GM12801 (cell line): ENCODE measurements around the gene PCYT2.

Experiments
- TF ChIP-seq, protein P1 (sequence below): IDR thresholded peaks from one replicate; pipeline ENCODE4 v1.5.1; 2011; ENCODE audit warnings: control low read depth; ENCODE audit not compliant: insufficient read length; ENCODE audit errors: extremely low read depth

Gene PCYT2

DNA sequence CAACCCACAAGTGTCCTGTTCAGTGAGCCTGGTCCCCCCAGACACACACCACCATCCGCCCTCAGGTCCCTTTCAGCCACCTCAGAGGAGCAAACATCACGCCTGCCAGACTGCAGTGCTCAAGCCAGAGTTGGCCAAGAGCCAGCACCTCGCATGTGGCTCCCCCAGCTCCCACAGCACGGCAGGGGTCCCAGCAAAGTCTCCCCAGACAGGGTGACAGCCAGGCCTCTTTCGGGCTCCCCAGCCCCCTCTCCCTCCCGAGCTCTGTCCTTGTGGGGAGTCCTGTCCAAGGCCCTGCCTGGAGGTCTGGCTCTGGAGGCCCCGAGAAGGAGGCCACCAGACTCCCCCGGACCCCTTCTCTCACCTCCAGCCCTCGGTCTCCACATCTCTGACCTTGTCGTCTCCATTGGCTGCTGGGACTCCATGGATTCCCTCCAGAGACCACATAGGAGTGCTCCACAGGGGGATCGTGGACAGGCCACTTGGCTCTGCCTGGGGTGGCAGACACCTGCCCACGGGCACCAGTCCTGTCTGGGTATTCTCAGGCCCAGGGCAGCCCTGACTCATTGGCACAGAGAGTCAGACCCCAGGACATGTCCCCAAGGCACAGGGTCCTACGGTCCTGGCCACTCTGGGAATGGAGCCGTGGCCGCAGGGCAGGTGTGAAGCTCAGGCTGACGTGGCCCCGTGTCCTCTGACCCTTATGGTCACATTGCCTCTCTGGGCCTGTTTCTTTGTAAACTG, 37.6 kb upstream of the PCYT2 start:
- TF ChIP-seq, protein P1, sequence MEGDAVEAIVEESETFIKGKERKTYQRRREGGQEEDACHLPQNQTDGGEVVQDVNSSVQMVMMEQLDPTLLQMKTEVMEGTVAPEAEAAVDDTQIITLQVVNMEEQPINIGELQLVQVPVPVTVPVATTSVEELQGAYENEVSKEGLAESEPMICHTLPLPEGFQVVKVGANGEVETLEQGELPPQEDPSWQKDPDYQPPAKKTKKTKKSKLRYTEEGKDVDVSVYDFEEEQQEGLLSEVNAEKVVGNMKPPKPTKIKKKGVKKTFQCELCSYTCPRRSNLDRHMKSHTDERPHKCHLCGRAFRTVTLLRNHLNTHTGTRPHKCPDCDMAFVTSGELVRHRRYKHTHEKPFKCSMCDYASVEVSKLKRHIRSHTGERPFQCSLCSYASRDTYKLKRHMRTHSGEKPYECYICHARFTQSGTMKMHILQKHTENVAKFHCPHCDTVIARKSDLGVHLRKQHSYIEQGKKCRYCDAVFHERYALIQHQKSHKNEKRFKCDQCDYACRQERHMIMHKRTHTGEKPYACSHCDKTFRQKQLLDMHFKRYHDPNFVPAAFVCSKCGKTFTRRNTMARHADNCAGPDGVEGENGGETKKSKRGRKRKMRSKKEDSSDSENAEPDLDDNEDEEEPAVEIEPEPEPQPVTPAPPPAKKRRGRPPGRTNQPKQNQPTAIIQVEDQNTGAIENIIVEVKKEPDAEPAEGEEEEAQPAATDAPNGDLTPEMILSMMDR = no peak

DNA sequence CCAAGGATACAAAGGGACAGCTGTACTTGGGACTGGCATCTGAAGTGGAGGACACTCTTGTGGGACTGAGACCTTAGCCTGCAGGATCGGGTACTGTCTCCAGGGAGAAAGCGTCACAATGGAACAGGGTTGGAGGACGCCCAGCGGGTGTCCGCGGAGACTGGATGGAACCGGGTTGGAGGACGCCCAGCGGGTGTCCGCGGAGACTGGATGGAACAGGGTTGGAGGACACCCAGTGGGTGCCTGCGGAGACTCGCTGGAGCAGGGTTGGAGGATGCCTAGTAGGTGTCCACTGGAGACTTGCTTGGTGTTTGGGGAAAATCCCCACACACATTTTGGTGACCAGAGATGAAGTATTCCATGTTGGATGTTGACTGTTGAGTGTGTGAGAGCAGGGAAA, 36.0 kb upstream of the PCYT2 start, which contains the start of gene MYADML2:
MYADML2 (minus strand) TSS at position 45 of the 400 bp plus-strand sequence. CDS start 5,492 bp downstream, outside the sequence.
- TF ChIP-seq, protein P1 = no peak

DNA sequence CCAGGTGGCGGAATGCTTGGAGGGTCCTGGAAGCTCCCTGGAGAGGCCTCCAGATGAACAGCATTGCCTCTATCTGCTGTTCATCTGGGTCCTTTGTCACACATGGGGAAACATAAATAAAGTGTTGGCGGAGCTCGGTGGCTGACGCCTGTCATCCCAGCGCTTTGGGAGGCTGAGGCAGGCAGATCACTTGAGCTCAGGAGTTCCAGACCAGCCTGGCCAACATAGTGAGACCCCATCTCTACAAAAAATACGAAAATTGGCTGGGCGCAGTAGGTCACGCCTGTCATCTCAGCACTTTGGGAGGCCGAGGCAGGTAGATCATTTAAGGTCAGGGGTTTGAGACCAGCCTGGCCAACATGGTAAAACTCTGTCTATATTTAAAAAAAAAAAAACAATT, 33.7 kb upstream of the PCYT2 start:
- TF ChIP-seq, protein P1 = no peak

DNA sequence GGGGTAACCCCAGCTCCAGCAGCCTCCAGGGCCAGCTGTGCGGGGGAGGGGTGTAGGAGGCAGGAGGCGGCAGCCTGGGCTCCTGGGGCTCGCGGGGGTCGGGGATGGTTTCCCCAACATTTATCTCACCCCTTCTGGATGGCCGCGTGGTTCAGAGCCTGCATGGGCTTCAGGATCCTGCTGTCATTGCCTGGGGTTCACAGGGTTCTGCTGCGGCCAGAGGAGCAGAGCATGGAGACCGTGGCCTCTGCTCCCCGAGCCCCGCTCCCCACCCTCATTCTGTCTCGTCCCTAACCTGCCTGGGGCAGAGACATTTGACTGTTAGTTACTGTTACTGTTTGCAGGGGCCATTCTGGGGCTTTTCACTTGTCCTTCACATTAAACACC, 31.0 kb upstream of the PCYT2 start:
- TF ChIP-seq, protein P1 = no peak

DNA sequence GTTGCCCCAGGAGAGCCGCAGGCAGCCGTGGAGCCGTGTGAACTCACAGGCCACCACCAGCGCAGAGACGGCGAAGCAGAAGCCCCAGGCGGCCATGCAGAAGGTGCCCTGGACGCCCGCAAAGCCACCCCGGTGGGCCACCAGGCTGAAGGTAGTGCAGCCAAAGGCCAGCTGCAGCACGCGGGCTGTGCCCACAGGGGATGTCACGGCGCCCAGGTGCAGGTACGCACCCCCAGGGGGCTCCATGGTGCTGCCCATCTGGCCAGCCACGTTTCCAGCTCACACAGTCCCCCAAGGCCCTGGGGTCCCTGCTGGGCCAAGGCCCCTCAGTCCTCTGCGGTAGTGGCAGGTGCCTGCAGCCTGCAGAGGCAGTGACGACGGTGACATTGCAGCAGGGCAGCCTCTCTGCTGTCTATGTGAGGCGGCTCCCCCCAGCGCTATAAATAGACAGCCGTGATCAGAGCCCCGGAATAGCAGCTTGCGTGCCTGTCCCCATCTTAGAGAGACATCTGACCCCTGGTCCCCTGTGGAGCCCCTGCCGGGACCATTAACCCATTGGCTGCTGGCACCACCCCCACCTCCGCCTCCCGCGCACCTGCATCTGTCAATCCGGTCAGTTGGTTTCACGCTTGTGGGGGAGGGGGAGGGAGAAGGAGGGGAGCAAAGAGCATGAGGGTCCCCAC, 30.4 kb upstream of the PCYT2 start:
- TF ChIP-seq, protein P1 = no peak

DNA sequence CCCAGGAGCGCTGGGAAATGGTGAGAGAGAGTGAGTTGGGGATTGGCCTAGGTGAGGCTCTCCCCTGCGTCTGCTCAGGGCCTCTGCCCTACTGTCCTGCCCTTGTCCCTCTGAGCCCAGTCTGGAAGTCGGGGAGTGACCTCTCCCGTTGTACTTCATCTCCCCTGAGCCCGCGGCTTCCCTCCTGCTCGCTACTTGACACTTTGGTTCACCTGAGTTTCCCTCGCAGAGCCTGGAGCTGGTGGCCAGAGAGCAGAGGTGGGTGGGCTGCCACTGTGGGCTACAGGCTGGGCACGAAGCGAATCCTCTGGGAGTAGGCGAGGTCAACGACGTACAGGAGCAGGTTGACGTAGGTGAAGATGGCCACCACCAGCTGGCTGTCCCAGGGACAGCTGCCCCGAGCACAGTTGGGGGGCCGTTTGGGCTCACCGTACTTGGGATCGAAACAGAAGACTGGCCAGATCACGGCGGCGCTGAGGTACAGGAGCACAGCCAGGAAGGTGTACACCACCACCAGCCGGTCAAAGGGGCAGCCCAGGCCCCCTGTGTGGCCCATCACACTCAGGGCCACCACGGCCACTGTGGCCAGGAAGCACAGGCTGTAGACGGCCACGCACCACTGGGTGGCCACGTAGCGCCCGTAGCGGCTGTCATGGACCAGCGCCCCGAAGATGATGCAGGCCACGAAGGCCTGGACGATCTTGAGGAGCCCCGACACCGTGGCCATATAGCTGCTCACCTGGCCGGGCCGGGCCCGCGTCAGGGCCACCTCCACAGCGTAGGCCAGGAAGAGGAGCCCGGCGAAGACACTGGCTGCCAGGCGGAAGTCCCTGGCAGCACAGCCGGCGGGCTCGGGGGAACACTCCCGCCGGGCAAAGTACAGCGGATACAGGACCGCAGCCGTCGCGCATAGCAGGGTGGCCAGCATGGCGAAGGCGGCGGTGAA, 29.6 kb upstream of the PCYT2 start:
- TF ChIP-seq, protein P1 = no peak

DNA sequence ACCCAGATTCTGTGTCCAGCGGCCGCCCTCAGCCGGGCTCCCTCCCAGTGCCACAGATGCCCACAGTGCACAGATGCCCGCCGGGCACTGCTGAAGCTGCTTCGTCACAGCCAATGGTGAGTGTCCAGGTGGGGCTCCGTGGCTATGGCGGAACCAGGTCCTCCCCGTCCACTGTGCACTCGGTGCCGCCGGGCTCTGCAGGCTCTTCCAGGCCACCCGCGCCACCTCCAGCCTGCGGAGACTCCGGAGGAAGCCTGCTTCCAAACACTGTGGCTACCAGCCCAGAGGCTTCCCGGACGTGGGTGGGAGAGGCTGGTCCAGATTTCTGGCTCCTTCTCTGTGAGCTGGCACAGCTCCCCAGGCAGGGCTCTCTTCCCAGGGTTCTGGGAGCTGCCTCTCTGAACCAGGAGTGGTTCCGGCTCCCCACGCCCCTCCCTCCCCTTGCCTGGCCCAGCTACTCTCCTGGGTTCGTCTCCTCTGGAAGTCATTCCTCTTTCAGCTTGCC, 28.7 kb upstream of the PCYT2 start:
- TF ChIP-seq, protein P1 = no peak
